Type B pancreatic cell (in vitro differentiated cells): ENCODE measurements around the gene HHIPL1. TPM values are rescaled to one million over a fixed set of nuclear protein-coding genes. Genes with fewer than 3 reads are reported as not detected.

Experiments used
- DNase-seq: peaks from one replicate; pipeline ENCODE4 v3.0.0; 2021; ENCODE audit warnings: mixed read lengths; ENCODE audit not compliant: unreplicated experiment; ENCODE audit errors: extremely low spot score
- H3K27ac Mint-ChIP-seq: 2 replicates; pipeline ENCODE4 v1.8.0; 2021; ENCODE audit warnings: mild to moderate bottlenecking, mixed read lengths
- H3K27me3 Mint-ChIP-seq: 2 replicates; pipeline ENCODE4 v1.8.0; 2021; ENCODE audit warnings: mixed read lengths
- H3K36me3 Mint-ChIP-seq: 2 replicates; pipeline ENCODE4 v1.8.0; 2021; ENCODE audit warnings: mixed read lengths
- H3K4me1 Mint-ChIP-seq: one replicate; pipeline ENCODE4 v1.8.0; 2021; ENCODE audit warnings: mixed read lengths; ENCODE audit not compliant: unreplicated experiment
- H3K4me3 Mint-ChIP-seq: 2 replicates; pipeline ENCODE4 v1.8.0; 2021; ENCODE audit warnings: mild to moderate bottlenecking, mixed read lengths
- H3K9me3 Mint-ChIP-seq: 2 replicates; pipeline ENCODE4 v1.8.0; 2021; ENCODE audit warnings: mixed read lengths
- CTCF ChIP-seq: fragments of 200-600 bp; sonication (generic); conservative IDR thresholded peaks from 2 replicates; pipeline ENCODE4 v1.5.0; 2021; ENCODE audit warnings: antibody characterized with exemption, mild to moderate bottlenecking
- total RNA-seq: library from RNA; stranded (reverse); gene quantifications from 2 replicates; pipeline ENCODE4 v1.2.1, GENCODE V29; 2021; ENCODE audit warnings: low replicate concordance

HHIPL1 gene
- total RNA-seq, 1 donor from 2014 or later: 1.4 TPM

GRCh38 chr14:99685151-99685591 lies 40.2 kb downstream of the HHIPL1 start:
- peak; percentile 34 for DNase-seq
- Mint-ChIP-seq H3K4me1 (peaks cover 10% of the 10 kb centered on the region), H3K27me3 (peaks cover 40% of the 10 kb centered on the region), H3K9me3 (no peaks in the 10 kb centered on the region), H3K36me3 (no peaks in the 10 kb centered on the region), H3K4me3 (peak overlapping the region; percentile 82), H3K27ac (peak overlapping the region; percentile 25)
- TF ChIP-seq CTCF: no peak

GRCh38 chr14:99685596-99685995 lies 40.7 kb downstream of the HHIPL1 start:
- Mint-ChIP-seq H3K4me1 (peaks cover 13% of the 10 kb centered on the region), H3K4me3 (peak overlapping the region; percentile 82), H3K27me3 (peaks cover 44% of the 10 kb centered on the region), H3K27ac (peak overlapping the region; percentile 25), H3K36me3 (no peaks in the 10 kb centered on the region), H3K9me3 (no peaks in the 10 kb centered on the region)
- no peak for DNase-seq
- no peak for TF ChIP-seq CTCF

GRCh38 chr14:99686557-99687283 lies 41.8 kb downstream of the HHIPL1 start:
- Mint-ChIP-seq H3K27ac (no peak overlapping the region), H3K27me3 (peaks cover 44% of the 10 kb centered on the region), H3K4me3 (peak overlapping the region; percentile 21), H3K4me1 (peaks cover 13% of the 10 kb centered on the region), H3K9me3 (no peaks in the 10 kb centered on the region), H3K36me3 (no peaks in the 10 kb centered on the region)
- peak; percentile 39 for DNase-seq
- no peak for TF ChIP-seq CTCF

- peak overlapping the region; percentile 63 for H3K4me3 Mint-ChIP-seq
- DNase-seq: peak; percentile 67
- H3K36me3 Mint-ChIP-seq: no peaks in the 10 kb centered on the region
- no peak overlapping the region for H3K27ac Mint-ChIP-seq
- peaks cover 12% of the 10 kb centered on the region for H3K4me1 Mint-ChIP-seq
- H3K9me3 Mint-ChIP-seq: no peaks in the 10 kb centered on the region
- TF ChIP-seq CTCF: peak; percentile 81
- peaks cover 47% of the 10 kb centered on the region for H3K27me3 Mint-ChIP-seq
These were observed 42.6 kb downstream of the HHIPL1 start for GRCh38 chr14:99687284-99688209.

DNA sequence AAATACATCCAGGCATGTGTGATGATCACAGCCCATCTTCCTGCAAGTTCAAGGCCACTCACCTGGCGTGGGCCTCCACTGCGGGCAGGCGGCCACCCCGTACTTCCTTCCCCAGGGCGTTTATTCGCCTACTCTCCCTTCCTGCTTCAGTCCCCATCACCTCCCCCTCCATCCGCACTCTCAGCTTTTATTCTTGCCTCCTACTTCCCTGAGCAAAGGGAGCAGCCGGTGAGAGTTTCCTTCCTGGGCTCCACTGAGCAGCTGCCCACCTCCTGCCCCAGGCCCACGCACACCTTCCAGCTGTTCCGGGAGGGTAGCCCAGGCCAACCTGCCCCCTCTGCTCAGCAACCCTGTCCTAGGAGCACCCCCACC lies 43.3 kb downstream of the HHIPL1 start:
- no peaks in the 10 kb centered on the region for H3K36me3 Mint-ChIP-seq
- peak; percentile 51 for DNase-seq
- H3K4me1 Mint-ChIP-seq: peaks cover 9% of the 10 kb centered on the region
- no peak overlapping the region for H3K27ac Mint-ChIP-seq
- no peaks in the 10 kb centered on the region for H3K9me3 Mint-ChIP-seq
- peaks cover 47% of the 10 kb centered on the region for H3K27me3 Mint-ChIP-seq
- TF ChIP-seq CTCF: no peak
- no peak overlapping the region for H3K4me3 Mint-ChIP-seq
